Smooth muscle cell of trachea (primary cell): ENCODE results near the gene SCN3B. TPM values are rescaled to one million over a fixed set of nuclear protein-coding genes. Genes with fewer than 3 reads are reported as not detected.

ENCODE experiments used
- total RNA-seq: library from RNA; depleted of rRNA; stranded (reverse); fragments of >200 nt; gene quantifications from 2 replicates; pipeline ENCODE4 v1.2.1, GENCODE V29; 2014

Gene SCN3B
- total RNA-seq: under 0.01 TPM in 1 of 2 replicates, not detected in the other

DNA sequence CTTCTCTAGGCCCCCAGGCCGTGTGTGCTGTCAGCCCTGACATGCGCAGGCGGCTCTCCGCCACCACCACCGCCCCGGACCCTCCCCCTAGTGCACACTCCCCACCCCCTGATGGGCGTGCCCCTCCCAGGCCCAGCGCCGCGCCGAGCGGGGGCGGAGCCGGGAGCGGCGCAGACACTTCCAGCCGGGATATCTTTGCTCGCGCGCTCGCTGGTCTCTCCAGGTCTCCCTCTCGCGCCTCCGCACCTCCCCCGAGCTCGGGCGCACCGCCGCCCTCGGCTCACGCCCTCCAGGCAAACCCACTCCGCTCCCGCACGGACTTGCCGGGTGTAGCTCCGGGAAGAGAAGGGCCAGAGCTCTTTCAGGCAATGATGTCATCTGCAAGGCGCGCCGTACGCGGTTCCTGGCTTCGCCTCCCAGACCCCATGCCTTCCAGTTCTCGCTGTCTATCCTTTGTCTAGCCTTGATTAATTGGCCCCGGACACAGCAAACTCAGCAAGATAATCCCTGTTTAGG is at the start of gene SCN3B:
Gene SCN3B, minus strand, starts transcription at position 59 of the 516 bp plus-strand sequence. CDS start 823 bp downstream, outside the sequence.

Other genes starting within 250 kb of the SCN3B start
- 3.1 and 4.5 TPM in 2 replicates for gene GRAMD1B, start 224.4 kb downstream of the SCN3B start, total RNA-seq
- 5.1 and 5.5 TPM in 2 replicates for gene ZNF202, start 87.0 kb upstream of the SCN3B start, total RNA-seq
- not detected in 2 replicates for gene OR6X1, start 99.9 kb upstream of the SCN3B start, total RNA-seq
- gene OR6M1, start 151.7 kb upstream of the SCN3B start, total RNA-seq: not detected in 2 replicates
- not detected in 2 replicates for gene TMEM225, start 231.0 kb upstream of the SCN3B start, total RNA-seq
- not detected in 2 replicates for gene OR8D4, start 247.5 kb upstream of the SCN3B start, total RNA-seq